Measurements from ENCODE around the gene AK5.

The AK5 gene

DNA sequence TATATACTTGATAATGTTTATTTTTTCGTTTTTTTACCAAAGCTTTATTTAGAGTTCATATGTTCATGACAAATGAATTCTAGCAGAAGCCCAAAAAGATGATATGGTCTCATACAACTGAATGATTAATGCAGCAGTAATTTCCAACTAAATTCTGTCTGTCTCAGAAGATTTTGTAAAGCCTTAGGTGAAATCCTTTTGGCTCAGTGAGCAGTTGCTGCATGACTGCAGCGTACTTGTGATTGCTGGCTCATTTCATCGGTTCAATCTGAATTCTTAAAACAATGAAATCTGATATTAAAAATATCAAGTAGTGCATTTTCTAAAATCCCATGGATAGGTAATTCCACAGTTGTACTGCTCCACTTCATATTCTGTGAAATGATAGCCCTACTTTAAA lies 73.2 kb downstream of the AK5 start:
- no peak for DNase-seq

GRCh38 chr1:77356136-77356535 lies 74.3 kb downstream of the AK5 start:
- DNase-seq: no peak

DNA sequence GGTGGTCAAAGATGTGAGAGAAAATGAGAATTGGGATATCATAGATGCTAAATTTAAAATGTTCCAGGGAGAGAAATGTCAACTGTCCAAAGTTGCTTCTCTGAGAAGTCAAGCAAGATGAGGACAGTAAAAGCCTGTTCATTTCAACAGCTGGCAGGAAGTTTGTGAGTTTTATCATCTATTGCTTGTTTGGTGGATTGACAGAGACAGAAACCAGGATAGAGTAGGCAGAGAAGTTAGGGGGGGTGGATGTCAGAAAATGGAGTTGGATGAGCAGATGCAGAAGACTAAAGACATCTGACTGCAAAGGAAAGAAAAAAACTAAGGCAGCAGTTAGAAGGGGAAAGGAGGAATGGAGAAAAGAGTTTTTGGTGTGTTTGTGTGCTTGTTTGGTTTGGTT lies 78.4 kb downstream of the AK5 start:
- DNase-seq: no peak

DNA sequence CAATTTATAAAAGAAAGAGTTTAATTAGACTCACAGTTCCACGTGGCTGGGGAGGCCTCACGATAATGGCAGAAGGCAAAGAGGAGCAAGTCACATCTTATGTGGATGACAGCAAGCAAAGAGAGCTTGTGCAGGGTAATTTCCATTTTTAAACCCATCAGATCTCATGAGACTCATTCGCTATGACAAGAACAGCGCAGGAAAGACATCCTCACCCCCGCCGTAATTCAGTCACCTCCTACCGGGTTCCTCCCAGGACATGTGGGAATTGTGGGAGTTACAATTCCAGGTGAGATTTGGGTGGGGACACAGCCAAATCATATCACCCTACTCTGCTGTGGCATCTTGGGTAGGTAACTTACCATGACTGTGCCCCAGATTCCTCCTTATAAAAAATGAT lies 79.8 kb downstream of the AK5 start:
- DNase-seq: no peak

- no peak for DNase-seq
These were observed 88.3 kb downstream of the AK5 start for GRCh38 chr1:77370161-77370560.

- no peak for DNase-seq
These were observed 88.9 kb downstream of the AK5 start for GRCh38 chr1:77370583-77371306.

GRCh38 chr1:77371396-77371795 lies 89.6 kb downstream of the AK5 start:
- no peak for DNase-seq

DNA sequence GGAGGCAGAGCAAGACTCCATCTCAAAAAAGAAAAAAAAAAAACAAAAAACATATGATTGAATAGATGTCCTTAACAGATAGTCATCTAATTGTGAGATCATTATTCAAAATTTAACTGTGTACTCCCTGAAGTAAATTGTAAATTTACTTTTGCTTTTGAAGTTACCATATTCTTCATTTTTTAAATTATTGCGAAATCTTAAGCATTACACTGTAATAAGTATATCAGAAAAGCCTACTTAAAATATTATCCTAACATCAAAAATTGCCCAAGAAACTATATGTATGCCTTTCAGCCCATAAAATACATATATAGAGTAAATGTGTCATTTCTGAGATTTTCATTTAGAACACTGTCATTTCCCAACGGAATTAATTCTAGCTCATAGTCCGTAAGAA lies 91.9 kb downstream of the AK5 start:
- DNase-seq: no peak

GRCh38 chr1:77375541-77375940 lies 93.7 kb downstream of the AK5 start:
- DNase-seq: no peak

- no peak for DNase-seq
These were observed 94.2 kb downstream of the AK5 start for GRCh38 chr1:77375990-77376389.

- DNase-seq: no peak
These were observed 97.1 kb downstream of the AK5 start for GRCh38 chr1:77378723-77379535.

- no peak for DNase-seq
These were observed 100.5 kb downstream of the AK5 start for GRCh38 chr1:77382366-77382765.

GRCh38 chr1:77383236-77383635 lies 101.4 kb downstream of the AK5 start:
- DNase-seq: no peak

DNA sequence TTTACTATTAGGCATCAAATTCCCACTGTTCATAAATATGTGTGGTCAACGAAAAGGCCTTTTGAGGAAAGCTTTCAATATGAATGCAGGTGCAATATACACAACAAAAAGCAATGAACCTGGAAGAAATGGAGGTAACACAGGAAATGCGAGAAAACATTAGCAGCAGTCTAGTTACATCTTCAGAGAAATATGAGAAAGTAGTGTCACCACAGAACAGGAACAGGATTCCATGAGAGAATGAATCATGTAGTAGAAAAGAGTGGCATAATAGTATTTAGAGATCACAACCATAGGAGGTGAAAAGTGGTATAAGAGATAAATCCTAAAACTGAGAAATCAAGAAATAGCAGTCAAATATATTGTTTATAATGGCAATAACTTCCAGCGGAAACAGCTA lies 103.7 kb downstream of the AK5 start:
- DNase-seq: no peak

DNA sequence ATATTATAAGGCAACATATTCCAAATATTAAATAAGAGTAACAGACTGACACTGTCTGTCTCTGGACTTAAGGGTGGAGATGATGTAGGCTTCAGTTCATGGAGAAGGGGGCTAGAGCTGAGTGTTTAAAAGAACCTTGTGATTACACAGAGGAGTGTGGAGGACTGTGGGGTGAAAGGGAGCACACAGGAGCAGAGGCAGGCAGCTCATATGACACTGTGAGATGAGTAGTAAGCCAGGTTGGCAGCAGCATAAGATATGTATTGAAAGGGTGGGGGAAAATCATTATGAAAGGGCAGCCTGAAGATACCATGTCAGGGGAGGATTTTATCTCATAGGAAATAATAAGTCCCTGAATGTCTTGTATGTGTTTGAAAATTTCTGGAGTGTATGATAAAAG lies 104.5 kb downstream of the AK5 start:
- DNase-seq: no peak

GRCh38 chr1:77387553-77387952 lies 105.7 kb downstream of the AK5 start:
- no peak for DNase-seq

DNA sequence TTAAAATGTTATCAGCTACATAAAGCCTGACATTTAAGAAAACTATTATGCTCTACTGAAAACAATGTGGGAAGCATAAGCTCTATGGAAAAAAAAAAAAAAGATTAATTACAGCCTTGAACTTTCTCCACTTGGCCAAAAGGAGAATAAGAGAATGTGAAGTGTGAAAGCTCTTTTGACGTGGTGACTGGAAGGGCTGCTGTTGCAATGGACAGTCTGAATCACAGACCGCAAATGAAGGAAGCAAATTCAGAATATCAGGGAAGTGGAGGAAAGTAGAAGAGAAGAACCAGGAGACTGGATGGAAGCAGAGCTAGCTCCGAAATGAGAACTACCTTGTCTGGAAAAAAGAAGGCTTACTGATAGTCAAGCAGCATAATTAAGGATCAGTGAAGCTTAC lies 106.8 kb downstream of the AK5 start:
- DNase-seq: no peak

- DNase-seq: no peak
These were observed 110.7 kb downstream of the AK5 start for GRCh38 chr1:77392486-77392885.

GRCh38 chr1:77394166-77394565 lies 112.3 kb downstream of the AK5 start:
- DNase-seq: no peak

- DNase-seq: no peak
These were observed 113.2 kb downstream of the AK5 start for GRCh38 chr1:77395051-77395450.

GRCh38 chr1:77398152-77398551 lies 116.3 kb downstream of the AK5 start:
- DNase-seq: no peak

- no peak for DNase-seq
These were observed 117.6 kb downstream of the AK5 start for GRCh38 chr1:77399250-77400086.

DNA sequence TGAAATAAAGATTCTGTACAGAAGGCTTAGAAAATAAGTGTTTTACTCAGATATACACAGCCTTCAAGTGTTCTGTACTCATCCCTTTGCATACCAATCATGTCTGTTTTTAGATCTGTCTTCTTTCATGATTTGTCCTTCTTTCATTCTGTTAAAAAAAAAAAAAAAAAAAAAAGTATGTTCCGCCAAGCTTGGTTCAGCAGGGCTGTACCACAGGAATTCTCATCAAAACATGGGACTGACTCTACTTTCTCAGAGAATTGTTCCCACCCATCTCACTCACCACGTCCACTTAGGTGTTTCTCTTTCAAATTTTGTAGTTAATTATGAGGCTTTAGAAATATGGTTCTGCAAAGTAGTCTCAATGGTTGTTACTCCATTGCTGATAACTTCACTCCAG lies 119.0 kb downstream of the AK5 start:
- no peak for DNase-seq

DNA sequence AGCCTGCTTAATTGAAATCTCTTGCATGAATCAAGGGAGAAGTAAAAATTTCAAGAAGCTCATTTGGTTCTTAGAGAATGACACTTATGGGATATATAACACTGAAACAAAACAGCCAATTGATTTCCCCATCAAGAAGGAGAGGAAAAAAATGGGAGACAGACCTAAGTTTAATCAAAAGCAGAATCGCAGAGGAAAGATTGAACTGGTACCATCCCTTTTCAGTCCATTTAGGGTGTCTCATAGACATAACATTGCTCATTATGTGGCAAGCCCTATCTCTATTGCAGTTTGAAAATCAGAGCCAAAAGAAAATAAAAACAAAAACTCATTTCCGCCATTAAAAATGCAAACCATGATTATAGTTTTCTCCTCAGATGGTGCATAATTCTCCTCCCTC lies 119.6 kb downstream of the AK5 start:
- no peak for DNase-seq

Data from 8988T (cell line).